Mucosa of descending colon (tissue), 3 donors: Measurements from ENCODE around the gene FBXO31. TPM values are rescaled to one million over a fixed set of nuclear protein-coding genes. Genes with fewer than 3 reads are reported as not detected.

Experiments used
- ATAC-seq: fragments of 200-7000 bp; cut with Tn5 transposase; one replicate; pipeline ENCODE4 v1.9.1; 2020; ENCODE audit warnings: mild to moderate bottlenecking, moderate library complexity
- DNase-seq, 3 donors: peaks; one replicate each; pipeline ENCODE4 v3.0.0-alpha.2; 2020
- H3K36me3 ChIP-seq: fragments of 200-600 bp; one replicate; pipeline ENCODE4 v1.8.0; 2021; ENCODE audit warnings: low read depth, mild to moderate bottlenecking
- H3K4me1 ChIP-seq: fragments of 200-600 bp; one replicate; pipeline ENCODE4 v1.8.0; 2021; ENCODE audit warnings: low read depth, mild to moderate bottlenecking
- H3K4me3 ChIP-seq: fragments of 200-600 bp; one replicate; pipeline ENCODE4 v1.8.0; 2021; ENCODE audit warnings: mild to moderate bottlenecking
- H3K9me3 ChIP-seq: fragments of 200-600 bp; one replicate; pipeline ENCODE4 v1.8.0; 2021; ENCODE audit warnings: mild to moderate bottlenecking
- CTCF ChIP-seq: fragments of 200-600 bp; IDR thresholded peaks from one replicate; pipeline ENCODE4 v1.8.0; 2022; ENCODE audit warnings: antibody characterized with exemption, mild to moderate bottlenecking
- intact Hi-C, 2 donors: fragments of 100-400 bp; cut with DNase I in 1 of 2; cut with micrococcal nuclease in 1 of 2; formaldehyde crosslinking; loops; one replicate each; pipeline versions ENCODE4 v1.11.0 to v1.11.1; 2022; cut with DNase I, micrococcal nuclease
- total RNA-seq, 3 donors: library from RNA; stranded (reverse); fragmentation: NEBNext Ultra II Directional in 2 of 3; extraction: Animal tissue kit (Norgen Biotek cat#: 25700) in 2 of 3; gene quantifications; one replicate each; pipeline versions ENCODE4 v1.2.1 to v1.2.4, GENCODE V29; 2021 to 2023
- donor health status: DM: no; HTN: no; CAD: no; lungs with moderate emphysema.
- donor health status: DM: no; HTN: no; CAD: no.
- donor health status: DM: no; HTN: yes; CAD: no.

Gene FBXO31
- total RNA-seq, 3 donors from 2014 or later = 54.2 to 104 (median 63.9) TPM

DNA sequence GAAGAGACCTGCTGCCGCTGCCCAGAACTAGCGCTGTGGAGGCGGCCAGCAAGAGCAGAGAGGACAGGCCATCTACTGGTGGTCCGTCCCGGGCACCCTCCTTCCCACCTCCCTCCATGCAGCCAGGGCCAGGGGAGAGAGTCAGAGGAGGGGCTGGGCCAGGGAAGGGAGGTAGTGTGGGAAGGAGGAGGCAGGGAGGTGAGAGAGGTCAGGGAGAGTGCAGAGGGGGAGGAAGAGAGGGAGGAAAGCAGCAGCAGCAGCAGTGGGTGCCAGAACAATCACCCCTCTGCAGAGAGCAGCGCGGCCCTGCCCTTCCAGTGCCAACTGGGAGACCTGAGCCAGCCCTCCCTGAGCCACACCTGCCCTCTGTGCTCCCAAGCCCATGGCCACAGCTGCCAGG, 73.0 kb downstream of the FBXO31 start:
- Histone ChIP-seq H3K9me3 (no peaks in the 10 kb centered on the region), H3K4me1 (peaks cover 4% of the 10 kb centered on the region), H3K4me3 (no peak overlapping the region), H3K36me3 (no peaks in the 10 kb centered on the region)
- intact Hi-C loops = loop anchor here in 1 of 2 donors (10.0 kb wide), 1 partner anchor 84 kb away; the partner anchor contains the start of gene MAP1LC3B
- DNase-seq (no peak), ATAC-seq (no peak)
- no peak for TF ChIP-seq CTCF

- Histone ChIP-seq H3K36me3 (no peaks in the 10 kb centered on the region), H3K4me3 (no peak overlapping the region), H3K9me3 (no peaks in the 10 kb centered on the region), H3K4me1 (peaks cover 4% of the 10 kb centered on the region)
- DNase-seq (no peak), ATAC-seq (no peak)
- no peak for TF ChIP-seq CTCF
- intact Hi-C loops = loop anchor here in 1 of 2 donors (10.0 kb wide), 1 partner anchor 85 kb away; the partner anchor contains the start of gene MAP1LC3B
Measured at GRCh38 chr16:87309620-87310525, 73.7 kb downstream of the FBXO31 start.

GRCh38 chr16:87308826-87309225, 74.8 kb downstream of the FBXO31 start:
- ATAC-seq (no peak), DNase-seq (no peak)
- H3K4me1 ChIP-seq = peaks cover 4% of the 10 kb centered on the region
- no peaks in the 10 kb centered on the region for H3K9me3 ChIP-seq
- H3K36me3 ChIP-seq = no peaks in the 10 kb centered on the region
- no peak overlapping the region for H3K4me3 ChIP-seq
- no peak for TF ChIP-seq CTCF
- intact Hi-C loops = no loop called here

- DNase-seq = no peak
- ATAC-seq = no peak
- no peaks in the 10 kb centered on the region for H3K9me3 ChIP-seq
- H3K4me1 ChIP-seq = peaks cover 4% of the 10 kb centered on the region
- intact Hi-C loops = no loop called here
- H3K36me3 ChIP-seq = no peaks in the 10 kb centered on the region
- TF ChIP-seq CTCF = no peak
- H3K4me3 ChIP-seq = no peak overlapping the region
Measured at GRCh38 chr16:87306516-87306915, 77.1 kb downstream of the FBXO31 start.

GRCh38 chr16:87305505-87306391, 77.8 kb downstream of the FBXO31 start:
- TF ChIP-seq CTCF = no peak
- H3K9me3 ChIP-seq = no peaks in the 10 kb centered on the region
- ATAC-seq = peak; percentile 80
- intact Hi-C loops = no loop called here
- peak in 1 of 3 donors; percentile 17 for DNase-seq
- no peaks in the 10 kb centered on the region for H3K36me3 ChIP-seq
- H3K4me1 ChIP-seq = peaks cover 4% of the 10 kb centered on the region
- H3K4me3 ChIP-seq = no peak overlapping the region
